Uterus (tissue), 4 donors: ENCODE measurements around the gene HIRIP3. TPM values are rescaled to one million over a fixed set of nuclear protein-coding genes. Genes with fewer than 3 reads are reported as not detected.
"Not testable (repeated sequence)": the region's sequence is repeated elsewhere in the genome, so short reads cannot be mapped to it uniquely, and the experiment has no call there.

ENCODE experiments used
- DNase-seq, 2 donors: peaks; one replicate each; pipeline ENCODE4 v3.0.0-alpha.2; 2019 to 2020
- H3K27ac ChIP-seq, 2 donors: fragments of 200-600 bp; sonication (generic); 1 replicate in 1 of 2; 2 replicates in 1 of 2; pipeline ENCODE4 v1.5.1; 2016 to 2018
- H3K27me3 ChIP-seq, 2 donors: fragments of 200-600 bp; sonication (generic); one replicate each; pipeline ENCODE4 v1.5.1; 2018 to 2019; ENCODE audit warnings: control low read depth in 1 of 2
- H3K36me3 ChIP-seq, 2 donors: fragments of 200-600 bp; sonication (generic); one replicate each; pipeline ENCODE4 v1.5.1; 2019; ENCODE audit warnings: control low read depth in 1 of 2
- H3K4me1 ChIP-seq, 2 donors: fragments of 200-600 bp; sonication (generic); one replicate each; pipeline ENCODE4 v1.5.1; 2018 to 2019; ENCODE audit warnings: control low read depth in 1 of 2
- H3K4me3 ChIP-seq, 2 donors: fragments of 200-600 bp; sonication (generic); 1 replicate in 1 of 2; 2 replicates in 1 of 2; pipeline ENCODE4 v1.5.1; 2018 to 2019; ENCODE audit warnings: mild to moderate bottlenecking in 1 of 2
- H3K9me3 ChIP-seq, 2 donors: fragments of 200-600 bp; sonication (generic); one replicate each; pipeline ENCODE4 v1.5.1; 2019; ENCODE audit warnings: control low read depth in 1 of 2
- CTCF ChIP-seq, 4 experiments: fragments of 200-600 bp in 2 of 4; fragments of 450-650 bp in 2 of 4; sonication (generic) in 2 of 4; IDR thresholded peaks; one replicate each; pipeline ENCODE4 v1.5.1; 2016 to 2019; ENCODE audit warnings: antibody characterized with exemption in 4 of 4, mild to moderate bottlenecking in 2 of 4, moderate library complexity in 1 of 4
- POLR2A ChIP-seq, 2 donors: fragments of 450-650 bp; IDR thresholded peaks; one replicate each; pipeline ENCODE4 v1.6.1; 2016; ENCODE audit warnings: antibody characterized with exemption in 2 of 2, mild to moderate bottlenecking in 1 of 2, moderate library complexity in 1 of 2
- intact Hi-C: fragments of 100-400 bp; cut with DNase I; formaldehyde crosslinking; loops from one replicate; pipeline ENCODE4 v1.15.1; 2023; ENCODE audit warnings: low total_unique reads
- total RNA-seq, 4 donors: library from RNA; depleted of rRNA in 3 of 4; stranded (reverse); fragments of >200 nt in 3 of 4; gene quantifications; one replicate each; pipeline versions ENCODE4 v1.1.0 to v1.2.4, GENCODE V29; 2014 to 2023
- donor health status: DM: yes; HTN: yes; CAD: no.

HIRIP3 gene
- total RNA-seq, 4 donors from 2014 or later, result 3.8 to 20.4 (median 13.5) TPM

- Histone ChIP-seq H3K4me1 (no peaks in the 10 kb centered on the region), H3K36me3 (no peaks in the 10 kb centered on the region), H3K9me3 (no peaks in the 10 kb centered on the region), H3K4me3 (no peak overlapping the region), H3K27ac (no peak overlapping the region), H3K27me3 (peaks cover 0 to 5% of the 10 kb centered on the region in 2 donors)
- intact Hi-C loops, result no loop called here
- TF ChIP-seq POLR2A (IDR thresholded peaks at IDR 0.05) (no peak), CTCF (IDR thresholded peaks at IDR 0.05) (no peak)
- DNase-seq, result no peak
These were observed 21.3 kb upstream of the HIRIP3 start for GRCh38 chr16:30016555-30017276.

GRCh38 chr16:30015450-30015849 lies 20.0 kb upstream of the HIRIP3 start:
- DNase-seq, intact Hi-C loops: not testable (repeated sequence)

GRCh38 chr16:30012598-30012997 lies 17.2 kb upstream of the HIRIP3 start:
- H3K4me3 ChIP-seq, H3K36me3 ChIP-seq, H3K27ac ChIP-seq, DNase-seq, intact Hi-C loops, H3K9me3 ChIP-seq: not testable (repeated sequence)
- peaks cover 13 to 24% of the 10 kb centered on the region in 2 donors for H3K27me3 ChIP-seq
- peaks cover 0 to 17% of the 10 kb centered on the region in 2 donors for H3K4me1 ChIP-seq

More at GRCh38 chr16:30015450-30015849, 20.0 kb upstream of the HIRIP3 start:
- Histone ChIP-seq H3K4me1 (peaks cover 0 to 12% of the 10 kb centered on the region in 2 donors), H3K27me3 (peaks cover 3 to 17% of the 10 kb centered on the region in 2 donors)
- H3K9me3 ChIP-seq, H3K36me3 ChIP-seq, H3K4me3 ChIP-seq, H3K27ac ChIP-seq: not testable (repeated sequence)

- no peak overlapping the region for H3K27ac ChIP-seq
- H3K36me3 ChIP-seq, result no peaks in the 10 kb centered on the region
- peaks cover 13 to 24% of the 10 kb centered on the region in 2 donors for H3K27me3 ChIP-seq
- TF ChIP-seq POLR2A (IDR thresholded peaks at IDR 0.05) (no peak), CTCF (IDR thresholded peaks at IDR 0.05) (no peak)
- peaks cover 0 to 17% of the 10 kb centered on the region in 2 donors for H3K4me1 ChIP-seq
- H3K4me3 ChIP-seq, result no peak overlapping the region
- DNase-seq, result no peak
- intact Hi-C loops, result no loop called here
- no peaks in the 10 kb centered on the region for H3K9me3 ChIP-seq
These were observed 16.5 kb upstream of the HIRIP3 start for GRCh38 chr16:30011714-30012504.

GRCh38 chr16:30010844-30011713 lies 15.7 kb upstream of the HIRIP3 start, which contains the start of gene DOC2A:
TSS of gene DOC2A (minus strand) at chr16:30011027. CDS start at chr16:30010222, 805 bp downstream.
- Histone ChIP-seq H3K27ac (no peak within 1 kb of the TSS), H3K4me1 (peaks cover 0 to 17% of the 10 kb centered on the region in 2 donors), H3K36me3 (no peaks in the 10 kb centered on the region), H3K9me3 (no peaks in the 10 kb centered on the region), H3K4me3 (peak within 1 kb of the TSS in 1 of 2 donors; percentile 31), H3K27me3 (peaks cover 13 to 24% of the 10 kb centered on the region in 2 donors)
- no peak for TF ChIP-seq POLR2A (IDR thresholded peaks at IDR 0.05)
- no peak for TF ChIP-seq CTCF (IDR thresholded peaks at IDR 0.05)
- DNase-seq, result no peak
- intact Hi-C loops, result no loop called here
